ENCODE data around the gene NDUFS3. TPM values are rescaled to one million over a fixed set of nuclear protein-coding genes. Genes with fewer than 3 reads are reported as not detected.

Gene NDUFS3
- total and polyA plus RNA-seq, 2 of the 13 experiments (the other 11 are each of a cell fraction or from before 2014, with no cell fraction given), result 151 to 184 TPM

DNA sequence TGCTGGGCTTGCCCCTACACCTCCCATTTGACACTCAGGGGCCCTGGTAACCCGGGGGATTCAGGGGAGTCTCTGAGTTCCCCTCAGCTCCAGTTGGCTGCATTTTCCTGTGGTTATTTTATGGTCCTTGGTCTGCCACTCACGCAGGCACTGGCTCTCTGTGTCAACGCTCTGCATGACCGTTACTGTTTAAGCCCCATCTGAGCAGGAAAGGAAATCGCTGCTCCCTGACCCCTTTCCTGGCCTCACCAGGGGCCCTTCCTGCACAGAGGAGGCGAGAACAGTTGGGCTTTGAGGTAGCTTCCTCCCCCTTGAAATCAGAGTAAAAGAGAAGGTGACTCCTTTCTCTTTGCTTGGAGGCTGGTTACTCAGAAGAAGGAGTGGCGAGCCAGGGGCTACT is 12.9 kb downstream of the NDUFS3 start (continued):
- TF ChIP-seq, protein P1, sequence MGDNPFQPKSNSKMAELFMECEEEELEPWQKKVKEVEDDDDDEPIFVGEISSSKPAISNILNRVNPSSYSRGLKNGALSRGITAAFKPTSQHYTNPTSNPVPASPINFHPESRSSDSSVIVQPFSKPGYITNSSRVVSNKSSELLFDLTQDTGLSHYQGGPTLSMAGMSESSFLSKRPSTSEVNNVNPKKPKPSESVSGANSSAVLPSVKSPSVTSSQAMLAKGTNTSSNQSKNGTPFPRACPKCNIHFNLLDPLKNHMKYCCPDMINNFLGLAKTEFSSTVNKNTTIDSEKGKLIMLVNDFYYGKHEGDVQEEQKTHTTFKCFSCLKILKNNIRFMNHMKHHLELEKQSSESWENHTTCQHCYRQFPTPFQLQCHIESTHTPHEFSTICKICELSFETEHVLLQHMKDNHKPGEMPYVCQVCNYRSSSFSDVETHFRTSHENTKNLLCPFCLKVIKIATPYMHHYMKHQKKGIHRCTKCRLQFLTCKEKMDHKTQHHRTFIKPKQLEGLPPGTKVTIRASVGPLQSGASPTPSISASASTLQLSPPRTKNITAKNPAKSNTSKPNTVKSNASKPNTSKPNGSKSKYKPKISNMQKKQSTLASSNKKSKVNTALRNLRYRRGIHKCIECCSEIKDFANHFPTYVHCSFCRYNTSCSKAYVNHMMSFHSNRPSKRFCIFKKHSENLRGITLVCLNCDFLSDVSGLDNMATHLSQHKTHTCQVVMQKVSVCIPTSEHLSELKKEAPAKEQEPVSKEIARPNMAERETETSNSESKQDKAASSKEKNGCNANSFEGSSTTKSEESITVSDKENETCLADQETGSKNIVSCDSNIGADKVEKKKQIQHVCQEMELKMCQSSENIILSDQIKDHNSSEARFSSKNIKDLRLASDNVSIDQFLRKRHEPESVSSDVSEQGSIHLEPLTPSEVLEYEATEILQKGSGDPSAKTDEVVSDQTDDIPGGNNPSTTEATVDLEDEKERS (CRISPR knock-in tag; IDR thresholded peaks at IDR 0.05), result no peak
- no peak for TF ChIP-seq ATM (IDR thresholded peaks at IDR 0.05; ENCODE audit: borderline replicate concordance)
- TF ChIP-seq, protein P2, sequence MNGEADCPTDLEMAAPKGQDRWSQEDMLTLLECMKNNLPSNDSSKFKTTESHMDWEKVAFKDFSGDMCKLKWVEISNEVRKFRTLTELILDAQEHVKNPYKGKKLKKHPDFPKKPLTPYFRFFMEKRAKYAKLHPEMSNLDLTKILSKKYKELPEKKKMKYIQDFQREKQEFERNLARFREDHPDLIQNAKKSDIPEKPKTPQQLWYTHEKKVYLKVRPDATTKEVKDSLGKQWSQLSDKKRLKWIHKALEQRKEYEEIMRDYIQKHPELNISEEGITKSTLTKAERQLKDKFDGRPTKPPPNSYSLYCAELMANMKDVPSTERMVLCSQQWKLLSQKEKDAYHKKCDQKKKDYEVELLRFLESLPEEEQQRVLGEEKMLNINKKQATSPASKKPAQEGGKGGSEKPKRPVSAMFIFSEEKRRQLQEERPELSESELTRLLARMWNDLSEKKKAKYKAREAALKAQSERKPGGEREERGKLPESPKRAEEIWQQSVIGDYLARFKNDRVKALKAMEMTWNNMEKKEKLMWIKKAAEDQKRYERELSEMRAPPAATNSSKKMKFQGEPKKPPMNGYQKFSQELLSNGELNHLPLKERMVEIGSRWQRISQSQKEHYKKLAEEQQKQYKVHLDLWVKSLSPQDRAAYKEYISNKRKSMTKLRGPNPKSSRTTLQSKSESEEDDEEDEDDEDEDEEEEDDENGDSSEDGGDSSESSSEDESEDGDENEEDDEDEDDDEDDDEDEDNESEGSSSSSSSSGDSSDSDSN (CRISPR knock-in tag; IDR thresholded peaks at IDR 0.05), result 0 out of 2 replicates have a peak, but pooled peaks have one; percentile 11
- TF ChIP-seq KLF16 (CRISPR knock-in tag; IDR thresholded peaks at IDR 0.05), result no peak
- no peak for TF ChIP-seq ZNF124 (CRISPR knock-in tag; IDR thresholded peaks at IDR 0.05)
- TF ChIP-seq MYC (CRISPR knock-in tag; IDR thresholded peaks at IDR 0.05; ENCODE audit: borderline replicate concordance), result no peak
- TF ChIP-seq SNAI1 (CRISPR knock-in tag; IDR thresholded peaks at IDR 0.05; ENCODE audit: borderline replicate concordance), result no peak
- TF ChIP-seq ZFX (CRISPR knock-in tag; IDR thresholded peaks at IDR 0.05; ENCODE audit: low read depth), result peak; percentile 33; the same call in 1 of the 2 replicates
- no peak for TF ChIP-seq IKZF1 (IDR thresholded peaks at IDR 0.05)
- TF ChIP-seq, protein P3, sequence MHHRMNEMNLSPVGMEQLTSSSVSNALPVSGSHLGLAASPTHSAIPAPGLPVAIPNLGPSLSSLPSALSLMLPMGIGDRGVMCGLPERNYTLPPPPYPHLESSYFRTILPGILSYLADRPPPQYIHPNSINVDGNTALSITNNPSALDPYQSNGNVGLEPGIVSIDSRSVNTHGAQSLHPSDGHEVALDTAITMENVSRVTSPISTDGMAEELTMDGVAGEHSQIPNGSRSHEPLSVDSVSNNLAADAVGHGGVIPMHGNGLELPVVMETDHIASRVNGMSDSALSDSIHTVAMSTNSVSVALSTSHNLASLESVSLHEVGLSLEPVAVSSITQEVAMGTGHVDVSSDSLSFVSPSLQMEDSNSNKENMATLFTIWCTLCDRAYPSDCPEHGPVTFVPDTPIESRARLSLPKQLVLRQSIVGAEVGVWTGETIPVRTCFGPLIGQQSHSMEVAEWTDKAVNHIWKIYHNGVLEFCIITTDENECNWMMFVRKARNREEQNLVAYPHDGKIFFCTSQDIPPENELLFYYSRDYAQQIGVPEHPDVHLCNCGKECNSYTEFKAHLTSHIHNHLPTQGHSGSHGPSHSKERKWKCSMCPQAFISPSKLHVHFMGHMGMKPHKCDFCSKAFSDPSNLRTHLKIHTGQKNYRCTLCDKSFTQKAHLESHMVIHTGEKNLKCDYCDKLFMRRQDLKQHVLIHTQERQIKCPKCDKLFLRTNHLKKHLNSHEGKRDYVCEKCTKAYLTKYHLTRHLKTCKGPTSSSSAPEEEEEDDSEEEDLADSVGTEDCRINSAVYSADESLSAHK (CRISPR knock-in tag; IDR thresholded peaks at IDR 0.05; ENCODE audit: borderline replicate concordance), result no peak
- TF ChIP-seq ZFP90 (CRISPR knock-in tag; IDR thresholded peaks at IDR 0.05; ENCODE audit: borderline replicate concordance), result no peak
- 0 out of 2 replicates have a peak, but pooled peaks have one; percentile 19 for TF ChIP-seq ZNF746 (CRISPR knock-in tag; IDR thresholded peaks at IDR 0.05)
- no peak for TF ChIP-seq ZBTB3 (CRISPR knock-in tag; IDR thresholded peaks at IDR 0.05; ENCODE audit: borderline replicate concordance, low read depth)

All from HepG2 (cell line).